ENCODE data around the gene LHFPL3.
"Not testable (repeated sequence)": the region's sequence is repeated elsewhere in the genome, so short reads cannot be mapped to it uniquely, and the experiment has no call there.

LHFPL3 gene

GRCh38 chr7:104906556-104906955 is 578.2 kb downstream of the LHFPL3 start:
- no peak for DNase-seq

- no peak for DNase-seq
These were observed 580.2 kb downstream of the LHFPL3 start for GRCh38 chr7:104908636-104909035.

DNA sequence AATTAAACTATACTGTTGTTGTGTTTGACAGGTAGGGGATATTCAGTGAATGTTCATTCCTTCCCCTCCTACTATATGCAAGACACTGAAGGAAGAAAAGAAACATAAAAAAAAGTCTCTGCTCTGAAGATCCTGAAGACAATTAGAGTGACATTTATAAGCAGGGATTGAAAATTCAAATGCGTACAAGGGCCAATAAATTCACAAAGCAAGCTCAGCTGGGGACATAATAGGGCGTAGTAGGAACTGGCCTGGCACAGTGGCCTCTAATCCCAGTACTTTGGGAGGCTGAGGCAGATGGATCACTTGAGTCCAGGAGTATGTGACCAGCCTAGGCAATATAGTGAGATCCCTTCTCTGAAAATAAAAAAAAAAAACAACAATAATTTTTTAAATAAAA is 580.7 kb downstream of the LHFPL3 start:
- no peak for DNase-seq

DNA sequence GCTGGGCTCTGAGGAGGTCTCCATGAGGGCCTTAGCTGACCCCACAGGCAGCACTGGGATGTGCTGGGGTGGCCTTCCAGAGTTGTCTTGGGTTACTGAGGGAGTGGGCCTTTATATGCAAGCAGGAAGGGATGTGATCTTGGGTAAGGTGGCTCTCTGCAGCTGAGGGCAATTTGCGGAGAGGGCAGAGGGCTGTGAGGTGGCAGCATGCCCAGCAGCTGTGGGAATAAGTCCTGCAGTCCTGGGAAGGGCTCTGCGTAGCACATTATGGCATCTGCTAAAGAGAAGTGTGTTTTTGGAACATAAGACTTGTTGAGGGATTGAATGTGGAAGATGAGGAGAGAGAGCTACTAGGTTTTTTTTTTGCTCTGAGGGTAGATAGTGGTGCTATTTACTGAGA is 586.0 kb downstream of the LHFPL3 start:
- DNase-seq: no peak

DNA sequence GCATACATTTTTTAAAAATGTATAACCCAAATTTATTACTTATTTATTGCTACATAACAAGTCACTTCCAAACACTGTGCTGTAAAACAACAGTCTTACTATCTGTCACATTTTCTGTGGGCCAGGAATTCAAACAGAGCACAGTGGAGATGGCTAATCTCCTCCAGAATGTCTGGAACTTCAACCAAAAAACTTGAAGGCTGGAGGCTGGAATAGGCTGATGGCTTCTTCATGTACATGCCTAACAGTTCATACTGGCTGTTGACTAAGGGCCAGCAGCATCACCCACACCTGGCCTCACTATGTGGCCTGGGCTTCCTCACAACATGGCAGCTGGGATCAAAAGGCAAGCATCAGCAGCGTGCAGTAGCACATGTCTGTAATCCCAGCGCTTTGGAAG is 593.2 kb downstream of the LHFPL3 start:
- no peak for DNase-seq

DNA sequence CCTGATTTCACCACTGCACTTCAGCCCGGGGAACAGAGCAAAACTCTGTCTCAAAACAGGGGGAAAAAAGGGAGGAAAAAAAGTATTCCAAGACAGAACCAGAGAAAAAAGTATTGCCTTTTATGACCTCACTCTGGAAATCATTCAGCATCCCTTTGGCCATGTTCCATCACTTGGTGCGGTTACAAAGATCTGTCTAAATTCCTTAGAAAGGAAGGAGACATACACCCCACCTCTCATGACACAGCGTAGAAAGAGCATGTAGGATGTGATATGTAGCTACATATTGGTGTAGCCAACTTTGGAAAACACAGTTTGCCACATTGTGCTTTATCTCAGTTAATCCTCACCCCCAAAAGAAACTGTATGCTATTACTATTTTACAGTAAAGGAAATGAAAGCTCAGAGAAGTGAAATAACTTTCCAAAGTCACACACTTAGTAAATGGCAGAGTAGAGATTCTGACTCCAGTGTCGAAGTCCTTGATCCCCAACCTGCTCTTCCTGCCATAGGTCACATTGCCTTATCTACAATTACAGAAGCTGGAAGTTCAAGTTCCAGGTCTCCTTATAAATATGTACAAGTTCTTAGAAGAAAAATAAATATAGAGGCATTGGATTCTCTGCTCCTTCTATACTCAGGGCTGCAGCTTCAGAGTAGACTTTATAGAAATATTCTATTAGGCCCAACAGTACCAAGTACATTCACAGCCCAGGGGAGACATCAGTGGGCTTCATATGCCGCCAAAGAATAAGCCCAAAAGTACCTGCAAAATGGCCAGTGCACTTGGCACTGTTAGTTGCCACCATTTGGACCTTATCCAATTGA is 594.0 kb downstream of the LHFPL3 start:
- DNase-seq: no peak

- DNase-seq: peak; percentile 9
These were observed 594.6 kb downstream of the LHFPL3 start for GRCh38 chr7:104923010-104923421.

DNA sequence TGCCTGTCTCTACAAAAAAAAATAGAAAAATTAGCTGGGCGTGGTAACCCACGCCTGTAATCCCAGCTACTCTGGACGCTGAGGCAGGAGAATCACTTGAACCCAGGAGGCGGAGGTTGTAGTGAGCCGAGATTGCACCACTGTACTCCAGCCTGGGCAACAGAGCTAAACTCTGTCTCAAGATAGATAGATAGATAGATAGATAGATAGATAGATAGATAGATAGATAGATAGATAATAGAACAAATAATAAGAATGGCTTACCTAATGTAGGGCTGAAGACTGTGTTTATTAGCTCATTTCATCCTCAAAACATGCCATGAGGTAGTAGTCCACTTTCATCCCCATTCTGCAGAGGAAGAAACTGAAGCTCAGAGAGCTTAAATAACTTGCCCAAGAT is 597.8 kb downstream of the LHFPL3 start:
- not testable (repeated sequence) for DNase-seq

DNA sequence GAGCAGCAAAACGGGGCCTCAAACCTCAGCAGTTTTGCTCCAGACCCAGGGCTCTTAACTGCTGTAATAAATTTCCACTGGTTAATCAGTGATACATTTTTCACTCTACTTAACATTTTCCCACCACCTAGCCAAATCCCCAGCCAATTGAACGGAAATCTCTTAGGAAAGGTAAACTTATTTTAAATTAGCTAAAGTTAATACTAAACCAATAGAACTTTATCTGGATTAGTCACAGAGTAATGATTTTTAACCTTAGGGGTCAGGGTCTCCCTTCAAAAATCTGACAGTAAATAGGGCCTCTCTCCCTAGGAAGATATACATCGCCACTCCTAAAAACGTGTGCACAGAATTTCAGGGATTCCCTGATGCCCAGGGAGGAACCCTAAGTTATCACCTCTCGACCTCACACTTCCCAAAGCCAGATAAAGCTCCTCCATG is 598.2 kb downstream of the LHFPL3 start:
- no peak for DNase-seq

GRCh38 chr7:104927055-104927454 is 598.7 kb downstream of the LHFPL3 start:
- DNase-seq: no peak

- no peak for DNase-seq
These were observed 600.5 kb downstream of the LHFPL3 start for GRCh38 chr7:104928721-104929400.

DNA sequence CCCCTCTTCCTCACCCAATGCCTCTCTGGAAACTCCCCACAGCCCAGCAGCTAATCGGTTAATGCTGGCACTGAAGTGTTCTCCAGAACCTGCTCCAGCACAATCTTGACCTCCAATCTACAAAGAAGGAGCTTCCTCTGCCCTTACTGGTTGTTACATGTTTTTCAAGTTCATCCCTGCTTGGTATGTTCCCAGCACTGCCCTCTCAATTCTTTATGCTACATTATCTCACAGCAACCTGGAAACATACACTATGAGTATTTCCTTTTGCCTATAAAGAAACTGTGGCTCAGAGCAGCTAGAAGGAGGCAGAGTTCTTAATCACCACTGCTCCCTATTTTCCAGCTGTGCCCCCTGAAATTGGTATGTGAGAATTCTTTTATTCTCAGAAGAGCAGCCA is 601.5 kb downstream of the LHFPL3 start:
- no peak for DNase-seq

DNA sequence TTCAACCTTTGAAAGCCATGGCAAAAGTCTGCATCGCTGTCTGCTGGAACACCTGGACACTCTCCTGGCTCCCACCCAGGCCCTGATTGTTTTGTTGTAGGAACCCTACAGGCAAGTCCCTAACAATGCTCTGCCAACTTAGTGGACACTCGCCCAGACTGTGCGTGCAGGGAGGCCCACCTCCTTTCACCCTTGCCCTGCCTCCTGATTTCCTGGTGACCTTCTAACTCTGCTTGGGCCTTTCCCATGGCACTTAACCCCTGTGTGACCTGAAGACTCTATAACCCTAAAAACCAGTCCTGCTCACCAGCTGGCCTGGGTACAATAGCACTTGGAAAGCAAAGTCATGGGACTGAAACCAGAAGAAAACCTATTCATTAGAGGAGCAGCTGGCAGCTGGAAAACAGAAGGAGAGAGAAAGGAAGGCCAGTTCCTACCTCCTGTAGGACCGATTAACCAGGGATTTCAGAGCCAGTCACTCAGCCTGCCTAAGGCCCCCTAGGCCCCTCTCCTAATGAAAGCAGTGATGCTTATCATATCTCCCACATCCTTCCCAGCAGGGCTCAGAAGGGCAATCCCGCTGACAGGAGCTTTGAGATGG is 602.9 kb downstream of the LHFPL3 start:
- DNase-seq: no peak

DNA sequence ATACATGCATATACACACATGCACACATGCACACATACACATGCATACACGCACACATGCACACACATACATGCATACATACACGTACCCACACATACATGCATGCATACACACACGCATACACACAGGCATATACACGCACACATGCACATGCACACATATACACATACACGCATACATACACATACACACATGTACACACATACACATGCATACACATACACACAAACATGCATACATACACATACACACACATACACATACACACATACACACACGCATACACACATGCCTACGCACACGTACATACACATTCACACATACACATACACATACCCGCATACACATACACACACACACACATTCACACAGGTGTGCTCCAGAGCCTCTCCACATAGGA is 604.6 kb downstream of the LHFPL3 start:
- no peak for DNase-seq

GRCh38 chr7:104933521-104933988 is 605.2 kb downstream of the LHFPL3 start:
- no peak for DNase-seq

DNA sequence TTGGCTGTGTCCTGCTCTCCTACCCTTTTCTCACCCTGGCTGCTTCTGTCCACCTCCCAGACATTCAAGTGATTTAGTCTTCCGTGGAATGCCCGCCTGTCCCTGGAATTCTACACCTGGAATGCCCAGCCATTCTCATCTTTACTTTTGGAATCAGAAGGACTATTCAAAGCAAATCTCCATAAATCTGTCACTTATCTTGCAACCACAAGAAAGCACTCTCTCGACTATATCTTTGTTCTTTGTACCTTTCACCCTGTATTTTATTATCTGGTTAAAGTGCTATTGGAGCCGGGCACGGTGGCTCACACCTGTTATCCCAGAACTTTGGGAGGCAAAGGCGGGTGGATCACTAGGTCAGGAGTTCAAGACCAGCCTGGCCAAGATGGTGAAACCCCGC is 606.3 kb downstream of the LHFPL3 start:
- no peak for DNase-seq

DNA sequence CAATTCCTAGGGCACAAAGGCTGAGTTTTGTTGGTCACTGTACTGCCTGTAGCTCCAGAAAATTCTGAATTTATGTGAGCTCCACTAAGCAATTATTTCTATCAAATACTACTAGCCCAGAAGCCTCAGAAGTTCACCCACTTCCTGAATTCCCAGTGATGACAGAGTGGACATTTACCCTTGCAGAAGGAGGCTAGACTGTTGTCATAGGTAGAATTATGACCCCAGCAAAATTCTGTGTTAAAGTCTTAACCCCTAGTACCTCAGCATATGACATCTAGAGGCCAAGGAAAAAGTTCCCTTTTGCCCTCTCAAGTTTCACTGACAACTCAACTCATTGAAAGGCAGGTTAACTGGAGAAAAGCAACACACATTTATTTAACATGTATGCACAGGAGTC is 606.9 kb downstream of the LHFPL3 start:
- DNase-seq: no peak

DNA sequence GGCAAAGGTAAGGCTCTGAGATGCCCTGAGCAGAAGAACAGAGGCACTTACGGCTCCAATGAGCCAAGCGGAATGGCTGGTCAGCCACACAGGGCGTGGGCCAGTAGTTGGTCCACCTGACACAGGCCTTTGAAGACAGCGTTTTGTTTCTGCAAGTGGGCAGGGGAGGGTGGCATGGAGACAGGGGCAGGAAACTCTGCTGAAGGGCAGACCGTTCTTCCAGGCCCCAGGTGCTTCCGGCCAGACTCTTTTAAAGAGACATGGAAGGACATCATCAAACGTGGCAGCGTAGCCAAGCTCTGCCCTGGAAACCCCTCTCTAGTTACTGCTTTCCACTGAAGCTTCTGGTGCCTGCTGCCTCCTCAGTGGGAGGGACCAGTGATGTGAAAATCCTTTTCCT is 608.1 kb downstream of the LHFPL3 start:
- DNase-seq: no peak

GRCh38 chr7:104937489-104937888 is 609.1 kb downstream of the LHFPL3 start:
- not testable (repeated sequence) for DNase-seq

DNA sequence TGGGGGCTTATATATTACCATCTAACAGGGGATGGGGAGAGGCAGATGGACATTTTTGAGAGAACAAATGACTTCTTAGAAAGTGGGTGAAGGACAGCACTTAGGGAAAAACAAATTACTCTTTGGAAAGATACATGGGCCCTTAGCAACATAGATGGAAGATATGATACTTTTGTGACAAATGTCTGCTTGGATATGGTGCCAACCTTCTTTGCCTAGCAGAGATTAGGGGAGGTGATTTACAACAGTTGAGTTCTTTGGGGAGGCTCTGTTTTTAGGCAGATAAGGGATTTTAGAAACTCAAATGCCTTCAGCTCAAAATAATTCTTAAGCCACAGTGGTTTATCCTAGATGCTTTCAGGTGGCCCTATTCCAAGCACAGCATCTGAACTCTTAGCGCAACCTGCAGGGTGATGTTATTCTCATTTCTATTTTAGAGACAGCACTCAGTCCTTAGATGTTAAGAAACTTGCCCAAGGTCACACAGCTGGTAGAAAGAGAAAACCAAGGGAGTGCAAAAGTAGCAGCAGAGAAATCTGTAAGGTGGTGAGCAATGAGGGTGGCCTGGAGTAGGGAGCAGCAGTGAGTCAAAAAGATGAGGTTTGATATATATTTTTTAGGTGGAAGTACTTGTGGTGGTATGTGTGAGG is 610.5 kb downstream of the LHFPL3 start:
- no peak for DNase-seq

GRCh38 chr7:104940023-104940710 is 611.8 kb downstream of the LHFPL3 start:
- DNase-seq: no peak

DNA sequence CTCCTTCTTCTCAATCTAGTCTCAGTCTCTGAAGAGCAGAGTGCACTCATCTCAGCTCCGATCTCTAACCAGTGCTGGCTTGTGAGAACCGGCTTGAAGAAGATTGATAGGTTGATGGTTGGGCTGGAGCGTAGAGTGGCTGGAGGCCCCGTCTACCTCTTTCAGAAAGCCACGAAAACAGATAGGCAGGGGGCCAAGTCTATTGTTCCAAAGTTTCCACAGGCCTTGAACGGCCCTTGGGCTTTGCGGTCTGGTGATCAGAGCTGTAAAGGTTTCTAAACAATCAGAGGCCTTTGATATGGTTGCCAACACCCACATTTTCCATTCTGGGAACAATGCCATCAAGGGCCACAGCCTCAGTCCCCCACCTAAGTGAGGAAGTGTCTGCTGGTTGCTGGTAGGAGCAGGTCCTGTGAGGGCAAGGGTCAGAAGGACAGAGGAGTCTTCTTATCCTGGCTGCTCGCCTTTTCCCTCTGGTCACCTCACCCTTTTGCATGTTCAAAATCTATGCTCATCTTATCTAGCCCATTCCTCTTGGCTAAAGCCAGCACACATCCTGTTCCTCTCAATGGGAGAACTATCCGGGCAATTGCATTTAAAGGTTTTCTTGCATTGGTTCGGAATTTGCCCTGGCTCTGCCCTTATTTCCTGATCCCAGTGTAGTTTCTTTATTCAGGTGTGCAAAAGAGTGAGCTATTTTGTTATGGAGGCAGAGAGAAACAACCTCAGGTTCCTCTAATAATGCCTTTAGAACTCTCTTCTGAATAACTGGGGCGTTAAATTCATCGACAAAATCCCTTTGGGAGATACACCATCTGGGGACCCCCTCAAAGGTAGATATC is 615.3 kb downstream of the LHFPL3 start:
- DNase-seq: no peak
